HG03097 (cell line): ENCODE results near the gene TMEM72.
A peak's percentile ranks its signal among the peaks of the same experiment; 100 is the strongest.

ENCODE experiments used
- ATAC-seq: cut with Tn5 transposase; IDR thresholded peaks from one replicate; pipeline ENCODE4 v1.9.1; 2021; ENCODE audit not compliant: unreplicated experiment, low FRiP score

The TMEM72 gene

GRCh38 chr10:44951576-44952226, 40.6 kb downstream of the TMEM72 start:
- ATAC-seq = no peak

- no peak for ATAC-seq
Observed at GRCh38 chr10:44952779-44953231, 41.7 kb downstream of the TMEM72 start.

- no peak for ATAC-seq
Observed at GRCh38 chr10:44954042-44954441, 42.9 kb downstream of the TMEM72 start.

GRCh38 chr10:44954962-44955361, 43.8 kb downstream of the TMEM72 start:
- ATAC-seq = no peak

- no peak for ATAC-seq
Observed at GRCh38 chr10:44955413-44956070, 44.4 kb downstream of the TMEM72 start.

- no peak for ATAC-seq
Observed at GRCh38 chr10:44956226-44956625, 45.1 kb downstream of the TMEM72 start.

- no peak for ATAC-seq
Observed at GRCh38 chr10:44956717-44957706, 45.9 kb downstream of the TMEM72 start.

- ATAC-seq = no peak
Observed at GRCh38 chr10:44958196-44958897, 47.2 kb downstream of the TMEM72 start.

GRCh38 chr10:44958898-44959246, 47.7 kb downstream of the TMEM72 start:
- no peak for ATAC-seq

- peak; percentile 92 for ATAC-seq
Observed at GRCh38 chr10:44959247-44960087, 48.3 kb downstream of the TMEM72 start, which contains the start of gene RASSF4. Gene RASSF4 (plus strand): TSS chr10:44959802. CDS start chr10:44970203, 10,401 bp downstream.

GRCh38 chr10:44960088-44960460, 48.9 kb downstream of the TMEM72 start:
- ATAC-seq = no peak

GRCh38 chr10:44960482-44961229, 49.5 kb downstream of the TMEM72 start:
- no peak for ATAC-seq

- no peak for ATAC-seq
Observed at GRCh38 chr10:44961230-44961571, 50.1 kb downstream of the TMEM72 start.

GRCh38 chr10:44961931-44962750, 51.0 kb downstream of the TMEM72 start:
- ATAC-seq = no peak

GRCh38 chr10:44962870-44963738, 52.0 kb downstream of the TMEM72 start:
- ATAC-seq = no peak

GRCh38 chr10:44963772-44964633, 52.9 kb downstream of the TMEM72 start:
- ATAC-seq = no peak
